ENCODE results near the gene TMEM255B.

- no peak for TF ChIP-seq CTCF (optimal IDR thresholded peaks at IDR 0.05 in 1 of 3, IDR thresholded peaks at IDR 0.05 in 1 of 3, conservative IDR thresholded peaks at IDR 0.05 in 1 of 3; ENCODE audit: extremely low read depth in 1 of 3, insufficient read depth in 2 of 3, low read length in 3 of 3)
- no peak for TF ChIP-seq EZH2 (IDR thresholded peaks at IDR 0.05; ENCODE audit: low read length)
These were observed 82.3 kb downstream of the TMEM255B start for GRCh38 chr13:113841353-113841650.
